CD4-positive, alpha-beta T cell treated with Interleukin-1 beta for 1 hour (primary cell): Measurements from ENCODE around the gene MYL7.

ENCODE experiments used
- DNase-seq, 2 donors: peaks; one replicate each; pipeline ENCODE4 v3.0.0-alpha.2; 2020 to 2022

MYL7 gene

DNA sequence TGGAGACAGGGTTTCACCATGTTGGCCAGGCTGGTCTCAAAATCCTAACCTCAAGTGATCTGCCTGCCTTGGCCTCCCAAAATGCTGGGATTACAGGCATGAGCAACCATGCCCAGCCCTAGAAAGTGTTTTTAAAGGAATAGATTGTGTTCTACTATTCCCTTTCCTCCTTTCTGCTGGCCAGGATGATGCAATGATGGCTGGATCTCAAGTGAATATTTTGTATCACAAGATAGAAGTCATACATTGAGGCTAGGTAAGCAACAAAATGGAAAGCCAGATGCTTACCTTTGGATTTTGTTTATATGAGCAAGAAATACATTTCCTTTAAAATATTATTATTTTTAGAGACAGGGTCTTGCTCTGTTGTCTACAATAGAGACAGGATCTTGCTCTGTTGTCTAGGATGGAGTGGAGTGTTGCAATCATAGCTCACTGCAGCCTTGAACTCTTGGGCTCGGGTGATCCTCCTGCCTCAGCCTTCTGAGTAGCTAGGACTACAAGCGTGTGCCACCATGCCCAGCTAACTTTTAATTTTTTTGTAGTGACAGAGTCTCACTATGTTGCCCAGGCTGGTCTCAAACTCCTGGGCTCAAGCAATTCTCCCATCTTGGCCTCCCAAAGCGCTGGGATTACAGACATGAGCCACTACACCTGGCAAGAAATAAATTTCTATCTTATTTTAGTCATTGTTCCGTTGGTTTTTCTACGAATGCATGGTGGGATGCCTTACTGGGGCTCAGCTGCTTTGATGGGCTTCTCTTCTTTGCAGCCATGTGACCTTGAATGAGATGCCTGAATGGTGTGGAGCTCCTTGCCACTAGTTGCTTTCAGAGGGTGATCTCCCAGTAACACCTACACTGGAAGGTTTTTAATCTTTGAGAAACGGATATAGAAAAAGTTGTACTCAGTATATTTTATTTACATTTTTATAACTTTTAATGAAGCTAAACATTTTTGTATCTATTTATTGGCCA lies 42.8 kb downstream of the MYL7 start:
- DNase-seq: no peak

DNA sequence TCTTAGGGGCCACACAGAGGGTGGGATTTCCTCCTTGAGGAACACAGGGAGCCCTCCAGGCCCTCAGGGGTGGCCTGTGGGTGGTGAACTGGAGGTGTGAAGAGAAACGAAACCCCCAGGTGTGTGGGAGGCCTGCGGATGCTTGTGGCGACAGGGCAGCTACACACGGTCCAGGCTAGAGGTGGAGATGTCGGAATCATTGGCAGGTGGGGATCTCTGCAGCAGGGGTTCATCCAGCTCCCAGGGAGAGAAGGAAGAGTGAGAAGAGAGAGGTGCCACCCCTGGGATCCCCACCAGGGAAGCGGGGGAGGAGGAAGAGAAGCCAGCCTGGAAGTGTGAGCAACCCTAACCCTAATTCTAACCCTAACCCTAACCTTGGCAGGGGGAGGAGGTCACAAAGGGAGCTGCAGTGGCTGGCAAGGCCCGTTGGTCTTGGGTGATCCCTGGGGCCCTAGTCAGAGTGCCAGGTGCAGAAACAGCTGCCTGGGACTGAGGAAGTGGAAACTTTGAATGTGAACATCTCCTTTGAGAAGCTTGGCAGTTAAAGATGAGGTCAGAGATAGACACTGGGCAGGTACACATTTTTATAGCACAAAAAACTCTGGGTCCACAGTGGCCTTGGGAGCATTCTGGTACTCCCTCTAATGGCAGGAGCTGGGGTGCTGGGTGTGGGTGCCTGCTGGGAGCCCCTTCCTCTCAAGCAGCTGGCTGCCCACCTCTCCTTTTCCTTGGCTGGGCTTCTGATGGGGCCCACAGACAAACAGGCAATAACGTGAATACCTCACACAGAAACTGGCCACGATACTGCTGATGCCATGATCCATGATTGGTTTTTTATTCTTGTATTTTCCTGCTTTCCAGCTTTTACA lies 43.8 kb downstream of the MYL7 start:
- peak in 1 of 2 donors; percentile 49 for DNase-seq

DNA sequence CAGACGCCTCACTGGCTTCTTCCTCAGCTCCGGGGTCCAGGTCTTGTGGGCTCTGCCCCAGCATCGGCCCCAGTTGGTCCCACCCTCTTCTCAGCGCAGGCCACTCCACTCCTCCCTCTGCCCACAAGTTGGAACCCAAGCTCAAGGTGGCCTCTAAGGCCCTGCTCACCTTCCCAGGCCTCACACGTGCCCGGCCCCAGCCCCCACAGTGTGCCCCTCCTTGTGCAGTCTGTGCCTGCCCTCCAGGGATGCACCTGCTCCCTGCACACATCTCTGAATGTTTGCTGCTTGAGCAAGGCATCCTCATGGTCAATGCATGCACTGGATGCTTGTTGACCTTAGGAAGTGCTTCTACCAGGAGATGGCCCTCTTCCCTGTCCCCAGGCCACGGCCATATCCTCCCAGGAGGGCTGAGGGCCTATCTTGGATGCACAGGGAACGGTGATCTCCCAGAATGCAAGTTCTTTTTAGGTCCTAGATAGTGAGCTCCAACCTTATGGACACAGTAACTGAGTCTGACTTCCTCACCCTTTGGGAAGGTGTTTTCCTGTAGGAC lies 44.7 kb downstream of the MYL7 start:
- no peak for DNase-seq

DNA sequence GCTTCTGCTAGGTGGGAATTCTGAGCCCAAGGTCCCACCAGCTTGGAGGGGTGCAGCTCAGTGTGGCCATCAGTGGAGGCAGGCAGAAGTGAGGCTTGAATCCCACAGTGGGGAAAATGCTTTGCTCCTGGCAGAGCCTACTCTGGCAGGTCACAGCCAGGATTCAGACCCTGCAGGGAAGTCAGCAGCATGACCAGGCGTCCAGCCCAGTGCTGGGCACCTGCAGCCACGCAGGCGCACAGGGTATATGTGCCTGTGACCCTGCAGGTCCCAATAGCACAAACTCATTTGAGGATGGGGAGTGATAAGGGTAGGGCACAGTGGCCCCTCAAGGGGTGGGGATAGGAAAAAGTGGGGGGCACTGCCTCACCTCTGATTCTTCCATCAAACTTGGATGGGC lies 45.4 kb downstream of the MYL7 start:
- DNase-seq: no peak

DNA sequence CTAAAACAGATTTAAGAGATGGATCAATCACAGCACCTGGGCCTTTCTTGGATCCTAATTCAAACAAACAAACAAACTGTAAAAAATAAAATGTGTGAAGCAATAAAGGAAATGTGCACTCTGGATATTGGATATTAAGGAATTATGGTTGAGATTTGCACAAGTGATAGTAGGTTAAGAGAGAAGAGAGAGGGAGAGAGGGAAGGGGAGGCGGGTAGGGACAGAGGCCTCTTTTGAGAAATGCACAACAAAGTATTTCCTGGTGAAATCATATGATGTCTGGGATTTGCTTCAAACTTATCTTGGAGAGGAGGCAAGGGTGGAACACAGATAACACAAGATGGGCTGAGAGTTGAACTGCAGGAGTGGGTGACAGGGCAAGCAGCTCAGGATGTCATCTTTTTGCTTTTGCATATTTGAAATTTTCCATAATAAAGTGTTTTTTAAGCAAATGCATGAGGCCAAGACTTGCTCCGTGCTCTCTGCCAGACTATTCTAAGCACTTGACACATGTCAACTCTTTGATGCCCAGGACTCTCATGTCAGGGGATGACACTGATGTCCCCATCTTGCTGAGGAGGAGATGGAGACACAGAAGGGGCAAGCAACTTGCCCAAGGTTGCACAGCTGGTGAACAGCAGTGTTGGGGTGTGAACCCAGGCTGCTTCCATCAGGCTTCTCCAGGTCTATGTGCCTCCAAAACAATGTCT lies 46.1 kb downstream of the MYL7 start:
- no peak for DNase-seq

DNA sequence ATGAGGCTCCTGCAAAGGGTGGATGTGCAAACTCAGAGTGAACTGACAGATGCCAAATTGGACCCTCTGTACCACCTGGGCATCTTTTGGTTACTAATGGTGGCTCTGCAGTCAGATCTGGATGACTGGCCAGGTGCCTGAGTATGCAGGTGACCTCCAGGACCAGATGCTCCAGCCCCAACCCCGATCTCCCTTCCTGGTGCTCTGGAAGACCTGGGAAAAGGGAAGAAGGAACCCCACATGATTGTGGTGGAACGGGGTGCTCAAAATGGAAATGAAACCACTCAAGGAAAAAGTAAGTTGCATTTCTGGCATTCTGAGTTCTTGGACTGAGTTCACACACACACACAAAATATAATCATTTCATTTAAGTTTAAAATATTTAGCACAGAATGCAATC lies 46.8 kb downstream of the MYL7 start:
- no peak for DNase-seq

DNA sequence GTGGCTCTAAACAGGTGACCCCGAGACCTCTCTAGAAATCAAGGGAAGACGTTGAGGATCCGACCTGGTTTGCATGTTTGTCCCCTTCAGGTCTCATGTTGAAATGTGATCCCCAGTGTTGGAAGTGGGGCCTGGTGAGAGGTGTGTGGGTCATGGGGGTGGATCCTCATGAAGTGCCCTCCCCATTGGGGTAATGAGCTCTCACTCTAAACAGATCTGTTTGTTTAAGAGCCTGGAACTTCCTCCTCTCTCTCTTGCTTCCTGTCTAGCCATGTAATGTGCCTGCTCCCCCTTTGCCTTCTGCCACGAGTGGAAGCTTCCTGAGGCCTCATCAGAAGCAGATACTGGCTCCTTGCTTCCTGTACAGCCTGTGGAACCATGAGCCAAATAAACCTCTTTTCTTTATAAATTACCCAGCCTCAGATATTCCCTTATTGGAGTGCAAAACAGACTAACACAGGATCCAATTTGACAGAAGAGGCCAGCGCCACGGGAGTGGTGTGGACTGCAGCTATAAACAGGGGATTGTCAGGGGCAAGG lies 48.0 kb downstream of the MYL7 start:
- DNase-seq: no peak
